ENCODE data around the gene FNDC3A. TPM values are rescaled to one million over a fixed set of nuclear protein-coding genes. Genes with fewer than 3 reads are reported as not detected.

Gene FNDC3A
- total RNA-seq, 1 experiment from 2014 or later, result 49.3 TPM

DNA sequence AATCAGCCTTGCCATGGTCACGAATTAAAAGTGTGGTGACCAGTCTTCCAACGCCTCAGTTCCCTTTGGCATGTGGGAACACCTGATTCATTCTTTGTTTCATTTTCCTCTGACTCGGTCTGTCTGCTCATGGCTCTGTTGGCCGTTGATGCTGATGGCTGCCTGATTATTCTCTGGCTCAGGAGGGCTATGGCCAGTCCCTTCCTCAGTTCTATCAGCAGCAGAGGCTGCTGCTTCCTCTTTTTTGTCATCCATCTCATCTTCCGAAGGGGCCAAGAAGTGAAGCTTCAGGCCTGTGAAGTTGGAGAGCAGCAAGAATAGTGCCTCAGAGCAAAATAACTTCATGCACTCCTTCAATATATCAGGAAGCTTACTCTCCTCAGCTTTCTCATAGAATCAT, 235.0 kb downstream of the FNDC3A start:
- ChIA-PET CTCF (no interaction called here), POLR2A (ENCODE audit: low non-redundant PET) (no interaction called here)
- TF ChIP-seq EZH2 (IDR thresholded peaks at IDR 0.05; ENCODE audit: borderline replicate concordance, low read depth, low read length, poor library complexity, severe bottlenecking) (no peak), CTCF (conservative IDR thresholded peaks at IDR 0.05; ENCODE audit: low read depth, low read length) (no peak)
- no peak for DNase-seq (ENCODE audit: low spot score)
- Histone ChIP-seq H3K4me1 (ENCODE audit: insufficient read depth, low read length, poor library complexity, severe bottlenecking) (peaks cover 10% of the 10 kb centered on the region), H3K27ac (ENCODE audit: low read depth, low read length, poor library complexity, severe bottlenecking) (no peak overlapping the region), H3K36me3 (ENCODE audit: insufficient read depth, low read length, poor library complexity, severe bottlenecking) (peaks cover 18% of the 10 kb centered on the region), H3K27me3 (replicated peaks; ENCODE audit: insufficient read depth, low read depth, low read length, poor library complexity) (no peaks in the 10 kb centered on the region), H3K9me3 (ENCODE audit: low read depth, low read length, poor library complexity, severe bottlenecking) (no peaks in the 10 kb centered on the region), H3K4me3 (ENCODE audit: low read depth, low read length, poor library complexity, severe bottlenecking) (no peak overlapping the region)
- intact Hi-C loops (cut with micrococcal nuclease; ENCODE audit: unreplicated experiment), result no loop called here
- no TSS peak for BruUV-seq (replicated peaks)

DNA sequence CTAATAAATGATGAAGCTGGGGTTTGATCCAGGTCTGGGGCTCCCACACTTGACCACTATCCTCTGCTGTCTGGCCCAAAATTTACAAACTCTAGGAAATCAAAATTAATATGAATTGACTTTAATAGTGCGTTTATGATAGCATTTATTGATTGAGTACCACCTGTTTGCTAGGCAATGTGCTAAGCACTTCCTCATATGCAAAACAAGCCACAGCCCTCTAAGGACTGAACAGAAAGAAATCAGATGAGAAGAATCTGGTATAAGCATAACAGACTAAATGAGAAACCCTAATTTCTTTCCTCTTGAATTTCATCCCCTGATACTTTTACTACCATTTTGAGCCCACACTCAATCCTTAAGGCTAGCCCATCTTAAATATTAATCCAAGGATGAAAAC, 237.8 kb downstream of the FNDC3A start:
- intact Hi-C loops (cut with micrococcal nuclease; ENCODE audit: unreplicated experiment), result no loop called here
- TF ChIP-seq EZH2 (IDR thresholded peaks at IDR 0.05; ENCODE audit: borderline replicate concordance, low read depth, low read length, poor library complexity, severe bottlenecking) (no peak), CTCF (conservative IDR thresholded peaks at IDR 0.05; ENCODE audit: low read depth, low read length) (no peak)
- no TSS peak for BruUV-seq (replicated peaks)
- ChIA-PET CTCF (no interaction called here), POLR2A (ENCODE audit: low non-redundant PET) (interaction anchor here (0.7 kb wide), 1 partner anchor 60 kb away, joined by 3 read pairs; no protein-coding TSS in a partner anchor)
- Histone ChIP-seq H3K4me3 (ENCODE audit: low read depth, low read length, poor library complexity, severe bottlenecking) (no peak overlapping the region), H3K4me1 (ENCODE audit: insufficient read depth, low read length, poor library complexity, severe bottlenecking) (peaks cover 10% of the 10 kb centered on the region), H3K36me3 (ENCODE audit: insufficient read depth, low read length, poor library complexity, severe bottlenecking) (no peaks in the 10 kb centered on the region), H3K9me3 (ENCODE audit: low read depth, low read length, poor library complexity, severe bottlenecking) (no peaks in the 10 kb centered on the region), H3K27me3 (replicated peaks; ENCODE audit: insufficient read depth, low read depth, low read length, poor library complexity) (no peaks in the 10 kb centered on the region), H3K27ac (ENCODE audit: low read depth, low read length, poor library complexity, severe bottlenecking) (no peak overlapping the region)
- DNase-seq (ENCODE audit: low spot score), result no peak

DNA sequence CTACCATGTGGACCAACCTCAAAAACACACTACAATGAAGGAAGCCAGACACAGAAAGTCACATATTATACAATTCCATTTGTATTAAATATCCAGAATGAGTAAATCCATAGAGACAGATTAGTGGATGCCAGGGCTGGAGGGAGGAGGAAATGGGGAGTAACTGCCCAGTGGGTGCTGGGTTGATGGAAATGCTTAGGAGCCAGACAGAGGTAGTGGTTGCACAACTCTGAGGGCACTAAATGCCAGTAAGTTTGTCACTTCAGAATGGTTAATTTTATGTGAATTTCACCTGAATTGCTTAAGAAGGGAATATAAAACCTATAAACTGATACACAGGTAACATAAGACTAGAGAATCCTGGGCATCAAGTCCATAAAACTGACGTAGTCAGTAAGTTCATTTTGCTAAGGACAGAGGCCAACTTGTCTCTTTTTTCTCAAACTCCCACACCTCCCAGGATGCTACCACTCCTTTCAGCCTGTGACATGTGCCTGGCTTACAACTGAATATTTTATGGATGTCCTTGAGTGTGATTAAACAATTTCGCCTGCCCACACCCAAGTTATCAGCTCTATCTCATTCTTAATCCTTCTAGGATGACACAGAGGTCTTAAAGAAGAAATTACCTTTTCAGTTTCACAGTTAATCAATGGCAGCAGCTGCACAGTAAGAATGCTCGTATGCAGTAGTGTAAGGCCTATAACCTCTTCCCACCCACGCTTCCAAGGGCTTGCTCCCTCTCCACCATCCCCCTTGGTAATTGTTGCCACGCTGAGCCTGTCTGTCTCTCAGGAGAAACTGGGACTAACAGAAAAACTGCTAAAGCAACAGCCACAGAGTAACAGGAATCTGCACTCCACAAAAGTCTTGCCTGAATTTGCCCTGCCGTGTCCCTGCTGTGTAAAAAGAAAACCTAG, 238.5 kb downstream of the FNDC3A start:
- Histone ChIP-seq H3K4me3 (ENCODE audit: low read depth, low read length, poor library complexity, severe bottlenecking) (no peak overlapping the region), H3K27me3 (replicated peaks; ENCODE audit: insufficient read depth, low read depth, low read length, poor library complexity) (peaks cover under 1% of the 10 kb centered on the region), H3K9me3 (ENCODE audit: low read depth, low read length, poor library complexity, severe bottlenecking) (no peaks in the 10 kb centered on the region), H3K4me1 (ENCODE audit: insufficient read depth, low read length, poor library complexity, severe bottlenecking) (peaks cover 10% of the 10 kb centered on the region), H3K36me3 (ENCODE audit: insufficient read depth, low read length, poor library complexity, severe bottlenecking) (no peaks in the 10 kb centered on the region), H3K27ac (ENCODE audit: low read depth, low read length, poor library complexity, severe bottlenecking) (no peak overlapping the region)
- no peak for DNase-seq (ENCODE audit: low spot score)
- intact Hi-C loops (cut with micrococcal nuclease; ENCODE audit: unreplicated experiment), result no loop called here
- no TSS peak for BruUV-seq (replicated peaks)
- ChIA-PET CTCF (no interaction called here), POLR2A (ENCODE audit: low non-redundant PET) (interaction anchor here (0.7 kb wide), 1 partner anchor 59 kb away, joined by 3 read pairs; no protein-coding TSS in a partner anchor)
- no peak for TF ChIP-seq EZH2 (IDR thresholded peaks at IDR 0.05; ENCODE audit: borderline replicate concordance, low read depth, low read length, poor library complexity, severe bottlenecking)
- no peak for TF ChIP-seq CTCF (conservative IDR thresholded peaks at IDR 0.05; ENCODE audit: low read depth, low read length)
